Measurements from ENCODE around the gene KRTAP10-11. TPM values are rescaled to one million over a fixed set of nuclear protein-coding genes. Genes with fewer than 3 reads are reported as not detected.
"Not testable (repeated sequence)": the region's sequence is repeated elsewhere in the genome, so short reads cannot be mapped to it uniquely, and the experiment has no call there.

The KRTAP10-11 gene
- total and polyA plus RNA-seq, 2 experiments from 2014 or later: not detected

GRCh38 chr21:44684077-44684476 lies 37.9 kb downstream of the KRTAP10-11 start:
- no peak for DNase-seq (ENCODE audit: low spot score)
- Histone ChIP-seq H2AFZ (no peak overlapping the region), H3K4me3 (no peak overlapping the region), H3K36me3 (replicated peaks; ENCODE audit: insufficient read depth, low read depth) (no peaks in the 10 kb centered on the region), H3K27me3 (peaks cover 13% of the 10 kb centered on the region), H3K79me2 (no peaks in the 10 kb centered on the region), H3K4me2 (no peak overlapping the region), H4K20me1 (ENCODE audit: insufficient read depth, poor library complexity, severe bottlenecking) (no peaks in the 10 kb centered on the region), H3K4me1 (ENCODE audit: insufficient read depth) (no peaks in the 10 kb centered on the region), H3K27ac (no peak overlapping the region), H3K9me3 (ENCODE audit: low read depth) (no peaks in the 10 kb centered on the region), H3K9me2 (replicated peaks; ENCODE audit: insufficient read depth) (no peaks in the 10 kb centered on the region)
- no peak for TF ChIP-seq EZH2 (IDR thresholded peaks at IDR 0.05; ENCODE audit: borderline replicate concordance)
- no peak for TF ChIP-seq CTCF (IDR thresholded peaks at IDR 0.05; ENCODE audit: poor library complexity)
- TF ChIP-seq EZH2phosphoT487 (IDR thresholded peaks at IDR 0.05; ENCODE audit: low read depth, severe bottlenecking, unreplicated experiment): no peak
- 80% methylated on average over 7 of the region's 7 CpGs for WGBS (ENCODE audit: low lambda C conversion rate, missing lambda C conversion rate)

- WGBS (ENCODE audit: low lambda C conversion rate, missing lambda C conversion rate): 88% methylated on average over 6 of the region's 6 CpGs
- TF ChIP-seq EZH2phosphoT487 (IDR thresholded peaks at IDR 0.05; ENCODE audit: low read depth, severe bottlenecking, unreplicated experiment): no peak
- no peak for TF ChIP-seq CTCF (IDR thresholded peaks at IDR 0.05; ENCODE audit: poor library complexity)
- TF ChIP-seq EZH2 (IDR thresholded peaks at IDR 0.05; ENCODE audit: borderline replicate concordance): no peak
- no peak for DNase-seq (ENCODE audit: low spot score)
- Histone ChIP-seq H3K9me3 (ENCODE audit: low read depth) (no peaks in the 10 kb centered on the region), H3K36me3 (replicated peaks; ENCODE audit: insufficient read depth, low read depth) (no peaks in the 10 kb centered on the region), H3K4me2 (no peak overlapping the region), H3K4me3 (no peak overlapping the region), H2AFZ (no peak overlapping the region), H3K27me3 (peaks cover 13% of the 10 kb centered on the region), H4K20me1 (ENCODE audit: insufficient read depth, poor library complexity, severe bottlenecking) (no peaks in the 10 kb centered on the region), H3K4me1 (ENCODE audit: insufficient read depth) (no peaks in the 10 kb centered on the region), H3K9me2 (replicated peaks; ENCODE audit: insufficient read depth) (no peaks in the 10 kb centered on the region), H3K79me2 (no peaks in the 10 kb centered on the region), H3K27ac (no peak overlapping the region)
Measured at GRCh38 chr21:44684483-44684882, 38.3 kb downstream of the KRTAP10-11 start.

- not testable (repeated sequence) for H3K79me2 ChIP-seq; H3K27ac ChIP-seq; H3K4me1 ChIP-seq (ENCODE audit: insufficient read depth); H3K36me3 ChIP-seq (replicated peaks; ENCODE audit: insufficient read depth, low read depth); DNase-seq (ENCODE audit: low spot score); H3K4me2 ChIP-seq; H2AFZ ChIP-seq; H4K20me1 ChIP-seq (ENCODE audit: insufficient read depth, poor library complexity, severe bottlenecking); H3K4me3 ChIP-seq; H3K9me3 ChIP-seq (ENCODE audit: low read depth); H3K9me2 ChIP-seq (replicated peaks; ENCODE audit: insufficient read depth)
- H3K27me3 ChIP-seq: peaks cover 15% of the 10 kb centered on the region
- WGBS (ENCODE audit: low lambda C conversion rate, missing lambda C conversion rate): 87% methylated on average over 6 of the region's 6 CpGs
Measured at GRCh38 chr21:44685050-44685449, 38.8 kb downstream of the KRTAP10-11 start.

- Histone ChIP-seq H3K4me1 (ENCODE audit: insufficient read depth) (no peaks in the 10 kb centered on the region), H3K9me3 (ENCODE audit: low read depth) (no peaks in the 10 kb centered on the region), H3K4me3 (no peak overlapping the region), H3K4me2 (no peak overlapping the region), H3K79me2 (no peaks in the 10 kb centered on the region), H2AFZ (no peak overlapping the region), H4K20me1 (ENCODE audit: insufficient read depth, poor library complexity, severe bottlenecking) (no peaks in the 10 kb centered on the region), H3K27ac (no peak overlapping the region), H3K27me3 (peaks cover 21% of the 10 kb centered on the region), H3K36me3 (replicated peaks; ENCODE audit: insufficient read depth, low read depth) (no peaks in the 10 kb centered on the region), H3K9me2 (replicated peaks; ENCODE audit: insufficient read depth) (no peaks in the 10 kb centered on the region)
- no peak for DNase-seq (ENCODE audit: low spot score)
- TF ChIP-seq EZH2phosphoT487 (IDR thresholded peaks at IDR 0.05; ENCODE audit: low read depth, severe bottlenecking, unreplicated experiment) (no peak), CTCF (IDR thresholded peaks at IDR 0.05; ENCODE audit: poor library complexity) (no peak), EZH2 (IDR thresholded peaks at IDR 0.05; ENCODE audit: borderline replicate concordance) (no peak)
- 54% methylated on average over 13 of the region's 14 CpGs for WGBS (ENCODE audit: low lambda C conversion rate, missing lambda C conversion rate)
Measured at GRCh38 chr21:44686000-44686781, 40.0 kb downstream of the KRTAP10-11 start.
